ENCODE measurements around the gene FOXL1.
"Not testable (repeated sequence)": the region's sequence is repeated elsewhere in the genome, so short reads cannot be mapped to it uniquely, and the experiment has no call there.

FOXL1 gene

GRCh38 chr16:86581458-86581857 lies 3.1 kb downstream of the FOXL1 start:
- no peak for DNase-seq

GRCh38 chr16:86584071-86584685 lies 5.8 kb downstream of the FOXL1 start:
- DNase-seq: no peak

- DNase-seq: no peak
Measured at GRCh38 chr16:86584726-86585721, 6.7 kb downstream of the FOXL1 start.

- no peak for DNase-seq
Measured at GRCh38 chr16:86585821-86586611, 7.7 kb downstream of the FOXL1 start.

- no peak for DNase-seq
Measured at GRCh38 chr16:86587487-86587886, 9.1 kb downstream of the FOXL1 start.

GRCh38 chr16:86587955-86588354 lies 9.6 kb downstream of the FOXL1 start:
- DNase-seq: not testable (repeated sequence)

- no peak for DNase-seq
Measured at GRCh38 chr16:86590501-86591144, 12.3 kb downstream of the FOXL1 start.

- DNase-seq: no peak
Measured at GRCh38 chr16:86591270-86591669, 12.9 kb downstream of the FOXL1 start.

GRCh38 chr16:86593913-86594620 lies 15.7 kb downstream of the FOXL1 start:
- no peak for DNase-seq

GRCh38 chr16:86594721-86595120 lies 16.4 kb downstream of the FOXL1 start:
- DNase-seq: no peak

GRCh38 chr16:86595983-86596605 lies 17.7 kb downstream of the FOXL1 start:
- DNase-seq: no peak

- no peak for DNase-seq
Measured at GRCh38 chr16:86597126-86597879, 19.0 kb downstream of the FOXL1 start.

- DNase-seq: no peak
Measured at GRCh38 chr16:86597880-86598606, 19.7 kb downstream of the FOXL1 start.

- no peak for DNase-seq
Measured at GRCh38 chr16:86598607-86599565, 20.5 kb downstream of the FOXL1 start.

- DNase-seq: no peak
Measured at GRCh38 chr16:86601356-86601755, 23.0 kb downstream of the FOXL1 start.

- DNase-seq: no peak
Measured at GRCh38 chr16:86602521-86602920, 24.2 kb downstream of the FOXL1 start.

GRCh38 chr16:86604436-86605193 lies 26.3 kb downstream of the FOXL1 start:
- peak; percentile 49 for DNase-seq

GRCh38 chr16:86605950-86606349 lies 27.6 kb downstream of the FOXL1 start:
- DNase-seq: no peak
